LHCN-M2 (cell line): ENCODE data around the gene PAX5. TPM values are rescaled to one million over a fixed set of nuclear protein-coding genes. Genes with fewer than 3 reads are reported as not detected.

Source experiments
- DNase-seq: peaks from one replicate; pipeline ENCODE4 v3.0.0-alpha.2; 2012; ENCODE audit warnings: low read depth
- total RNA-seq: library from RNA; depleted of rRNA; stranded (reverse); fragments of >200 nt; gene quantifications from 2 replicates; pipeline ENCODE4 v1.2.3, GENCODE V29; 2014

The PAX5 gene
- total RNA-seq, 1 experiment from 2014 or later: not detected

DNA sequence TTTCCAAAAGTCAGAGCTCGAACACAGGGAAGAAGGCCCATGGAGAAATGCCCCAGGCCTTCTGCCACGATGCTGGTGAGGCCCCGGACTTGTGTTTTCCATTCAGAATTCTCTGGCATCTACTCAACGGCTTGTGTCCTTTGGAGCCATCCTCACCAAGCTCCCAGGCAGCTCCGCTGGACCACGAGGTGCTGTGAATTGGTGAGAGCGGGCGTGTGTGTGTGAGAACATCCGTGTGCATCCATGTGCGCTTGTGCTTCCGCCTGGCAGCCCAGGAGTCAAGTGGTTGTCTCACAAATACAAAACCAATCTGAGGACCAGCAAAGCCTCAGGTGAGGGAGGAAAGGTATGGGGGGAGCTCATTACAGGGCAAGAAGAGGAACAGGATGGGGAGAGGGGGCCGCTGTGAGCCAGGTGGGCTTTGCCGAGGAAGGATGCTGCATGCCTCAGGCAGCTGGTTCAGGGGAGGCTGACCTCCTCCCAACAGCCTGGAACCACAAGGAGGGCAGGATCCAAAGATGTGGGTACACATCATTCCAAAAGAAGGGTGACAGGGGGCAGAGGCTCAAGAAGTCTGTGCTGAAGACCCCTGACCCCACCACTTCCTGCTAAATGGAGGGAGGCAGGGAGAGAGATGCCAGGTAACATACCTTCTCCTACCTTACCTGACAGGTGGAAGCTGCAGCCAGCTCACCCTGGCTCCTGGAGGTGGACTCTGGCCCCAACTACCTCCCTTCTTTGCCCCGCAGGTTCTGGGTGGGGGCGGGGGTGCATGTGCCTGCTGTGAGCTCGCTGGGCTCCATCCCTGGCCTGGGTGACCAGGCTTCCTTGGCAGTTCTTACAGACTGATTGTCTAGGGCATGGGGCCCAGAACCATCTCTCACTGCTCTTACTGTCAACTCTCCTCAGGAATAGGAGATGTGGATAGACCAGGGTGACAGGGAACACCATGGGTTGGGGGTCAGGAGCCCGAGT is 196.3 kb downstream of the PAX5 start:
- no peak for DNase-seq

DNA sequence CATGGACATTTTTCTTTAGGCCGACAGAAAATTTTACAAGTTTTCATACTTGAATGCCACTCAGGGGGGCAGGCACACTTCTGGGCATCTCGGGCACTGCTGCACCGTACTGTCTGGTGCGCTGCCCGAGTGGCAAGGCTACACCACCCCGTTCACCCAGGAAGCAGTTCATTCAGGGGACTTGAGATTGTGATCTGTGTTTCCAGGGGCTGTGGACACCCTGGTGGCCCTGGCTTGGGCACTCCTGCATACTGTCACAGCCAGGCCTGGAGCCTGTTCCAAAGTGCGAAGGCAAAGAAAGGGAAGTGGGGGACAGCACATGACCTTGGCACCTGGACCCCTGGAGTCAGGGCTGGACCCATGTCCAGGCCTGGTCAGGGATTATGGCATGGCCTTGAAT is 197.6 kb downstream of the PAX5 start:
- DNase-seq: no peak

DNA sequence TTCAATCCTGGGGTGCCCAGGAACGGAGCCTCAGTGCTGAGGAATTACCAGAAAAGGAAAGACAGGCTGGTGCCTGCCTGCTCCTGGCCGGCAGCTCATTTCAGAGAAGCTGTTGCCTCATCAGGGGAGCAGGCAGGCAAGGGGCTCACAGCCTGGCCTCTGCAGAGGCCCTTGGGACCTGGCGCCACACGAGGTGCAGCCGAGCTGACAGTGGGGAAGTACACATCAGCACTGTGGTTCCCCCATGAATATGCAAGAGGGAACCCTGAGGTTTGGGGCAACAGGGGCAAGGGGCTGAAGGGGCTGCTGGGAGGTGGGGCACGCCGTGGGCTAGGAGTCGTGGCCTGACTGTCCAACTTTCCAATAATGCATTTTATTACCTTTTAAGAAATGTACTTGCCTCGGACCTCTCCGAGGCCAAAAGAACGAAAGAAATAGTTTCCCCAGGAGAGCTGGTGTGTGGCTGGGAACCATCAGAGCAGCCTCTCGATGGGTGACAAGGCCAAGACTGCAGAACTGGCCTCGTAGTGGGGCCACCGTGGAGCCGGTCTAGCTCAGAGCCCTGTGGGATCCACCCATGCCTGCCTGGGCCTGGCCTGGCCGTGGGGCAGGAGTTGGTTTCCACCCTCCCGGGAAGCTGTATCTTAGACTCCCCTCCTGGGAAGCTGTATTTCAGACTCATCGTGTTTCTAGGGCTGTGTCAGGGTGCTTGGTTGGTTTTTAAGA is 198.6 kb downstream of the PAX5 start:
- no peak for DNase-seq

DNA sequence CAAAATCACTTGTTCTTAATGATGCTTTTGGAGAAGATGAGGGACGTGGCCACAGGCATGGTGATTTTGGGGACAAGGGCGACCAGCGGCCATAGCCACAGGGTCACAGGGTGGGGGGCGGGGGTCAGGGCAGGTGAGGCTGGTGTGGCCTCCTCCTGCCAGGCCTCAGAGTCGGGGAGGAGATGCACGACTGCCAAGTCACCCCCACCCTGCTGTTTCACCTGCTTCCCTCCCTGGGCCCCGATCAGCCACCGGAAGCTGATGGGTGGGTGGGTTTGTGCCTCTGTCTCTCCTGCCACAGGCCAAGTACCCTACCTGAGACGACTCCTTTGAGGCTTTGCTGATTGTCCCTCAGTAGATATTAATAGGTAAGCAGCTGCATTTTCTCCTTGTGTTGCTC is 199.3 kb downstream of the PAX5 start:
- DNase-seq: no peak

DNA sequence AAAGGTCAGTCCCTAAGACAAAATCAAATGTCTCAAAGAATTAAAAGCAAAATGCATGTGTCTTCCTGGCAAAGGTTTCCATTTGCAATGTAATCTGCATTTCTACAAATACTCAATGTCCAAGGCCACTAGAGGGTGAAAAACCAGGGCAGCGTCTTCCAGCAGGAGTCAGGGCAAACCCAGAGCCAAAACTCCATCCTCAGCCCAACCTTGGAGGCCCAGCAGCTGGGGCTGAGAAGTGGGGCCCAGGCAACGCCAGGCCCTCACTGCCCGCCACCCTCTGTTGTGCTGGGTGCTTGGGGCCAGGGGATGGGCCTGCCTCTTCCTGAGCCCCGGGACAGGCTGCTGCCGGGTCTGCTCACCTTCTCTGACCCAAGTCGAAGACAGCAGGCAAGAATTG is 200.1 kb downstream of the PAX5 start:
- DNase-seq: no peak

DNA sequence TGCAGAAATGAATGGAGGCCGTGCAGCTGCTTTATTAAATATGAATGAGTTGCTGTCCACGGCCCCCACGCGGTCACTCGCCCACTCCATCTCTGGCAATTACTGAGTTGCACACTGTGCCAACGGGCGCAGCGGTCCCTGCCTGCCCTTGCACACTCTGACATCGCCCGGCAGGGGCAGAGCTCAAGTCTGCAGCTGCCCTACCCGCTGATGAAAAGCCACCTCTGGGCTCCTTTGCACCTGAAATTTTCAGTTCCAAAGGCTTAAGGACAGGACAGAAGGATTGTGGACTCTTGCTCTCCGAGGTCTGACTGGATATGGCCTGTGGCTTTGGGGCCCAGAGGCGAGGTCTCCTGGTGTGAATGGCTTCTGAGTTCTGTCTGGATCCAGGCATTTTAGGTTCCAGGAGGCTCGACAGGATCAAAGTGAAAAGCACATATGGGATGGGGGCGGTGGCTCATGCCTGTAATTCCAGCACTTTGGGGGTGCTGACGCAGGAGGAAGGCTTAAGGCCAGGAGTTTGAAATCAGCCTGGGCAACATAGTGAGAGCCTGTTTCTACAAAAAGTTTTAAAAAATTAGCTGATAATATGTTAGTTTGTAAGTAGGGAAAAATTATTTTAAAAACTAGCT is 201.8 kb downstream of the PAX5 start:
- DNase-seq: no peak

DNA sequence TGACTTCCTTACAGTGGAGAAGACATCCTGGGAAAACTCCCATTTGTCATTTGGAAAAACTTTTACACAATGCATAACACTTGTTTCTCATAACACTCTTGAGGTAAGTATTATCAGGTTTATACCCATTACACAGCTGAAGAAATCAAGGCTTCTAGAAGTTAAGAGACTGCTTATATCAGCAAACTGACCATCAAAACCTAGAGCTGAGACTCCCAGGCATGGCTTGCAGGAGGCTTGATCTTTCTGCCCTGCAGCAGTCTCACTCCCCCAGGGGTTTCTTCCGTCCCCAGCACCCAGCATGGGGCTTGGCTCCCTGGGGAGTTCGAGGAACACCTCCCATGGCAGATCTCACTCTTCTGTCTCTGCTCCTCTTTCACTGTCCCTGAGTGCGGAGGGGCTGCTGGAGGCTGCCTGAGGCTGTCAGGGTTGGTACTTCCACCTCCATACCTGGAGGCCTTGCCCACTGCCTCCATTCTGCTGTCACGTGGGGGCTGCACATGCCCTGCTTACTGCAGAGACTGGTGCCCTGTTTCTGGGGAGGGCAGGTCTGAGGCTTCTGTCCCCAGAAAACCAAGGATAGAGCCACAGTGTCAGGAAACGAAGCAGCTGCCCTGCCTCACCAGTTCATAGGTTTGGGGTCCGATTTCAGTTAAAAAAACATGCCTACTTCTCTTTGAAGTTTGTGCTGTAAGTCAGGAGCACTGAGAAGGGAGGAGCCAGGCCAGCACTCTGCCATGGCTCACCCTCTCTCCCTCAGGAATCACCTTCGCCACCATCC is 202.5 kb downstream of the PAX5 start:
- no peak for DNase-seq

DNA sequence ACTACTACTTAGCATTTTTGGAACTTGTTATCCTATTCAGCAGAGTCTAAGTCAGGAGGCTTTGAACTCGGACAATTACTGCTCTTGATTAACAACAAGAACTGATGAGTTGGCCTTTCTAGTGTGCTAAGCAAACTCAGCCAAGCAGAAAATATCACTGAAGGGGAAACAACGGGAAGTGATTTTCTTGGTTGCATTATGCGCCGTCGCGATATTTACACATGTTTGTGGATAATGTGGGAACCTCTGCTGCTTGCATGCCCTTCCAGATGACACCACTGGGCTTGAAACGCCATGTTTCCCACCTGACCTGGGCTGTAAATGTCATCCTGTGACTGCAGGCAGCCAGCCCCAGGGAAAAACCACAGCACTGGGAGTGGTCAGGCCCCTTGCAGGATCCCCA is 205.5 kb downstream of the PAX5 start:
- DNase-seq: no peak

DNA sequence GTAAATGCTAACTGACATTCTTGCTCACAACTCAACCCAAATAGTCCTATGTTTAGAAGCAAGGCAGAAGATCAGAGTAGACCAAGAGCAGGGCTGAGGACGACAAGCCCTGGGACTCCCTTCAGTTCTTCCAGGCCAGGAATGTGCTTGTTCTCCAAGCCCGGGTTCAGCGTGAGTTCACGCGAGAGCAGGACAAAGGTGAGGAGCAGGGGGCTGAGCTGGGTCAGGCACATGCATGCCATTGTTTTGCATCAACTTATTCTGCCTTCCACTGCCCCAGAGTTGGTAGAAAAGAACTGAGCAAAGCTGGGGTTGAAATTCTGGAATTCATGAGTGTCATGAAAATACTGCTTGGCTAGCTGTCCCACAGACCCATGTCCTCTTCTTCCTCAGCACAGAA is 206.5 kb downstream of the PAX5 start:
- DNase-seq: no peak

DNA sequence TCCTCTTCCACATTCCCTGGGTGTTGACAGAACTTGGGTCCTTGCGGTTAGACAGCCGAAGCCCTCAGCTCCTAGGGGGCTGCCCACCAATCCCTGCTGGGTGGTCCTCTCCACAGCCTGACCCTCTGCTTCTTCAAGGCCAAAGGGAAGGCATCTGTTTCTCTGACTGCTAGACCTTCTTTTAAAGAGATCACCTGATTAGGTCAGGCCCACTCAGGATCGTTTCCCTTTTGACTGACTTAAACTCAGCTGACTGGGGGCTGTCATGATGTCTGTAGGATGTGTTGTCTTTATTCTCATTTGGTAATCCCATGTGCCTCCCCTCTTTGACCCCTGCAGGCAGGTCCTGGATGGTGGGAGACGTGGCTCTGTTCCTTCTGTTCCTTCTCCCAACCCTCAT is 207.5 kb downstream of the PAX5 start:
- DNase-seq: no peak

DNA sequence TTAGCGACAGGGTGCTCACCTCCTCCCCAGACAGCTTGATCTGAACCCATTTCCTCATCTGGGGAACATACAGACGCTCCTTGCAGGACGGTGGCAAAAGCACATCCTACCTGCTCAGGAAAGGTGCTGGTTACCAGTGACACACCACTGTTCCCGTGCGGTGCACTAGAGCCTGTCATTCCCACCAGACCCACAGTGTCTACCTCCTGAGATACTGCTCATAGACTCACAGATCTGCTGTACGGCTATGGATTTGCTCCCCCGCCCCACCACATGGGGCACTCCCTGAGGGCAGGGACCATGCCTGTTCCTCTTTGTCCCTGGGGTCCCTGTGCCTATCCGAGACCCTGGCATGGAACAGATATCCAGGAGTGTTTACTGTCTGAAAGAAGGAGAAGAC is 208.9 kb downstream of the PAX5 start:
- no peak for DNase-seq

DNA sequence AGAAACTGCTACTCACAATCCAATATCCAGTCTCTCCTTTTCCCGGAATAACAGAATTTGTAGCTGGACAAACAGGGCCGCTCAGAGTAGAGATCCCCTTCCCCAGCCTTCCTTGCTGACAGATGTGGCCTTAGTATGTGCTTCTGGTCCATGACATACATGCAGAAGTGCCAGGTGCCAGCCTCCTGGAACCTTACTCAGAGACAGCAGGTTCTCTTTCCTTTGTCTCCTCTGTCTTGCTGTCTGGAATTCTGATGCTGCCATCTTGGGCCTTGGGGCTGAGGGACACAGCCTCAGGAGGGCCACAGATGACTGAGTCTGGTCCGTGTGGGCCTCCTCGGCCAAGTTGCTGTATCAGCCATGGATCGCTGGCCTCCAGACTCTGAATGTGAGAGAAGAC is 210.1 kb downstream of the PAX5 start:
- DNase-seq: no peak

DNA sequence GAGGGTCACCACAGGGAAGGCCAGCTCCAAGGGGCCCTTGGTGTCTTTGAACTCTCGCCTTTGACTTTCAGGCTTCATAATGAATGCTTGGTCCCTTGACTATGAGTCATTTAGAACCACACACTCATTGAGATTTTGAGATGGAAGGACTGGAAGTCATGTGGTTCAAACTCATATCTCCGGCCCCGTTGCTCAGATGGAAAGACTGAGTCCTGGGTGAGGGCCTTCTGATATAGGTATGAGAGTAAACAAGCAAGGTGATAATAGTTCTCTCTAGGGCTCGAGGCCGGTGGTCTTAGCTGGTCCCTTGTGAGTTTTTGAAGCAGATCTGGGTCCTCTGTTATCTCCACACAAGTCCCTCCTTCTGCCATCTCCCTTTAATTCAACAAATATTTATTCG is 210.6 kb downstream of the PAX5 start:
- DNase-seq: no peak

DNA sequence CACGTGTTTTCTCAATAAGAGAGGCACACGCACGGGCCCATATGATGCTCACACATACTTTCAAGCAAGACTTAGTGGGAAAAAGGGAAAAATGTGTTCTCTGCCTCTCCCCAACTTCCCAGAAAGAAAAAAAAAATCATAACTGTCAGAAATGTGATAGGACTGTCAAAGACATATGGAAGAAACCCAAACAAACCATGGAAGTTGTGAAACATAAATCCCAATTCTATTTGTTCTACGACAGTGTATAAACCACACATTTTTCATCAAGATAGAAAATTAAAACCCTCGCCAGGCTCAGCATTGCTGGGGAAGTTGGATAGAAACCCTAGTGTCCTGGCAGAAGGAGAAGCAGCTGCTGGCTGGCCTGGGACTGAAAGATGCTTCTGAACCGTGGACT is 211.9 kb downstream of the PAX5 start:
- no peak for DNase-seq

DNA sequence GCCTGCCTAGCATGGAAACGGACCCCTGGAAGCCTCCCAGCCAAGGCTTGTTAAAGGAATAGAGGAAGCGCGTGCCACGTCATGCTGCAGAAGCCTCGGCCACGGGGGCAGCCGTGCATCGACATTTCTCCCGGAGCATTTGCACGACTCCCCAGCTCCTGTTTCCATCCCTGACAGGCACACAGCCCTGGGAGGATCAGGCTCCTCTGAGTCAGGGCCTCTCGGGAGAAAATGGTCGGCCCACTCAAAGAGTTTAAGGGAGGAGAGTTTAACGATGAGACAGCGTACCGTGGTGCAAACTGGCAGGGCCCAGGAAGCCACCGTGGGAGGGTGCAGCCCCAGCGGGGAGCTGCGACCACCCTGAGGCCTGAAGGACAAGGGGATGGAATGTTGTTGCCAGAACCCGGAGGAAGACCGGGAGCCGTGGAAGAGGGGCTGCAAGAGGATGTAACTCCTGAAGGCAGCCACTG is 213.6 kb downstream of the PAX5 start:
- no peak for DNase-seq

DNA sequence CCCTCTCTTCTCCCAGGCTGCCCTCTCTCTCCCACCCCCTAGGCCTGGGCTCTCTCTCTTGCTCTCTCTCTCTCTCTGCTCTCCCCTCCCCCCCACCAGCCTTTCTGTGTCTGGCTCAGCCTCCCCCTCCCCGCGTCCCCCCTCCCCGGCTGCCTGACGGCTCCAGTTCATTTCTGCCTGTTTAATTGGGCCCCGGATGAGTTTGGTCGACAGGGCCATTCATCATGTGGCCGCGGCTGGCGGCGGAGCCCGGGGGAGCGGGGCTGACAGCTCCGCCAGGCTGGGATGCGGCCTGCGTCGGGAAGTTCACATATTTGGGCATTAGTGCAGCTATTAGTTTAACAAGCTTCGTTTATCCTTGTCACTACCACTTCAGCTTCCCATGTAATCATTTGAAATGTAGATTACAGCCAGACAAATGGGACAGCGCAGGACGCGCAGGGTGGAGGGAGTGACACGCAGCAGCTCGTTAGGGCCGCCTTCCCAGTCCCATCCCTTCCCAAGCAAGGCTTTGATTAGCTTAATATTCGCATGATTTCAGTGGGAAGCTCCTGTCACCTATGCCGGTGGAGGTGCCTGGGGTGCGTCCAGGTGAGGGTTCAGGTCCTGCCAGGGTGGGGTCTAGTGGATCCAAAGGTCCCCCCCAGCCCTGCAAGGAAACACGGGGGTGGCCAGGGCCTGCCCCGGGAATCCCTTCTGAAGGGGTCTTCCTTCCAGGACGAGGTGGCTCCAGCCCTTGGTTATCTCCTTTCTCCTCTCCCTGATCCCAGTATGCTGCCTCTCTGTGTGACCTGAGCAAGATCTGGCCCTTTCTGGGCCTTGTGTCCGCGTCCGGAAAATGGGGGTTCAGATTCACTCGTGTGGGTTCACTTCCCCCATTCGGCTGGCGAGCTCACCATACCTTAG is 214.8 kb downstream of the PAX5 start:
- DNase-seq: no peak

DNA sequence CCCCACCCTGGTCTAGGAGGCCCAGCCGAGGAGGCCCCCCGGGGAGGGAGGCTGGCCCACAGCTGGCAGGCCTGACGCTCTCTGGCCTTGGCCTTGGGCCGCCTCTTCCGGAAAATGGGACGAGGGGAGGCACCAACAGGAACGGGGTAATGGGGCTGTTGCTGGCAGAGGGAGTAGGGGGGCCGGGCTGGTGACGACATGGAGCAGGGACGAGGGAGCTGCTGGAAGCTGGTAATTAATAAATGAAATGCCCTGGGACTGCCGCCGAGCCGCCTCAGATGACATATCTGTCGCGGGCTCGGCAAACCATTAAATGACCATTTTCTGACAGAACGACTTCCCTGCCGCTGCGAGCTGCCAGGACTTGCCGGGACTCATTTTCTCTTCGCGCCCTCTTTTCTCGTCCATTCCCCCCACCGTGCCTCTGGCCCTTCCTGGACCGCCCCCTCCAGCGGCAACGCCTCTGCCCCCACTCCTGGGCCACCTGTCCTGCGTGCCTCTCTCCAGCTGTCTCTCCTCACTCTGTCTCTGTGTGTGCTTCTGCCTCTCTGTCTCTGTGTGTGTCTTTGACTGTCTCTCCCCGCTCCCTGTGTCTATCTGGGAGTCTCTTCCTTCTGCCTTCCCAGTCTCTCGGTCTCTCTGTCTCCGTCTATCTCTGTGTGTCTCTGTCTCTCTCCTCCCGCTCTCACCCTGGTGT is 215.7 kb downstream of the PAX5 start:
- DNase-seq: no peak

DNA sequence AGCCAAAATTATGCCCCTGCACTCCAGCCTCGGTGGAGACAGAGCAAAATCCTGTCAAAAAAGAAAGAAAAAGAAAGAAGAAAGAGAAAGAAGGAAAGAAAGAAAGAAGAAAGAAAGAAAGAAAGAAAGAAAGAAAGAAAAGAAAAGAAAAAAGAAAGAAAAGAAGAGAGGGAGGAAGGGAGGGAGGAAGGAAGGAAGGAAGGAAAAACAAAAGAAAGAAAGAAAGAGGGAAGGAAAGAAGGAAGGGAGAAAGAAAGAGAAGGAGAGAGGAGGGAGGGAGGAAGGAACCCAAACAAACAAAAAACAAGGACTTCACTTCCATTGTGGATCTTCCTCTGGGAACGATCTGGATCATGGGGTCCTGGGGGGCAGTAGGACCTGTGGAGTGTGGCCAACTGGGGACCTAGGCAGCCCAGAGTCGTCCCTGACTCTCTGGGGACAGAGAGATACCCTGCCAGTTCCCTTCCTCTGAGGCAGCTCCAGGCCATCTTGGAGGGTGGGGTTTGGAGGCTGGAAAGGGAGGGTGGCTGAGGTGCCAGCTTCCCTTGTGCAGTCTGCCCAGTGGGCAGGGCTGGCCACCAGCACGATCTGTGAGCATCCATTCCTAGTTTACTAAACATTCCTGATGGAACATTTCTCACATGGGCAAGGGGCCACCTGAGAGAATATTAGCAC is 216.8 kb downstream of the PAX5 start:
- DNase-seq: no peak

DNA sequence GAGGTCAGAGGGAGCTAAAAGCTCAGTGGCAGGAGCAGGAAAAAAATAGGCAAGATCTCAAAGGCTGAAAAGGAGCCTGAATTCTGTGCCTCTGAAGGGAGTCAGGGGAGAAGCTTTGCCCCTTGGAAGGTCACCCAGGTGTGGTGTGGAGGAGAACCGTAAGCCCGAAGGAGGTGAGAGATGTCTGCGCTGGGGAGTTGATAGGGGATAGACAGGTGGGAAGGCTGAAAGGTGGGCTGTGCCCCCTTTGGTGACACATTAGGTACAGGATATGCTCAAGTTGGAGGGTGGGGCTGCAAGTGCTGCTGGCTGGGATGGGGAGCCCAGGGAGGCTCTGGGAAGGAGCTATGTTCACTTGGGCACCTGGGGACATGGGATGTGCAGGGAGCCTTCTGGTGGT is 217.7 kb downstream of the PAX5 start:
- no peak for DNase-seq
